ENCODE data around the gene HLA-DOB.

HLA-DOB gene

DNA sequence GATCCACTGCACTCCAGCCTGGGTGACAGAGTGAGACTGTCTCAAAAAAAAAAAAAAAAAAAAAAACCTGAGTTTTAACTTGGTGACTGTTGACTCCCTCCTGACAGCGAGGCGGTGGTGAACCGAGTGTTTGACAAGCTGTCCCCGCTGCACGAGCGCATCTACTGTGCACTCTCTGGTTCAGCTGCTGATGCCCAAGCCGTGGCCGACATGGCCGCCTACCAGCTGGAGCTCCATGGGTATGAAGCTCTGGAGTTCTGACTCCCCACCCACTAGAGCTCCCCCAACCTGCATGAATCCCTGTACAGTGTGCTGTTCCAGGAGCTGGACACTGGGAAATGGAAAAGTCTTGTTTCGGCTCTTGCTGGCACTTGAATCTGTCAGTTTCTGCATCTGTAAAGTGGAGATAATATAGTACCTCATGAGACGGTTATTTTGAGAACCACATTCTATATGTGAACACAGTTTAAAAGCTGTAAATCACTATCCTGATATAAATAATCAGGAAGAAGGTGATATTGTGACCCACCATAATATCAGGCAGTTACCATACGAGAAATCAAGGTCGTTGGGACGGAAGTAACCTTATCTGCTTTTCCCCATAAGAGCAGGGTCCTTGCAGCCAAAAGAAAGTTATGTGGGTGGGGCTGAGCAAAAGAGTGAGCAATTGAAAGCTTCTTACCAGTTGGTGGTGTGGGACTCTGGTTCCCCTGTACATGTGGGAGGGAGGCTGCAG lies 40.5 kb upstream of the HLA-DOB start:
- no peaks in the 10 kb centered on the region for H3K36me3 ChIP-seq (ENCODE audit: control insufficient read depth, insufficient read depth, low read length)
- no peak overlapping the region for H3K56ac ChIP-seq (ENCODE audit: low read length)
- no peak overlapping the region for H3K4me2 ChIP-seq (ENCODE audit: low read length)
- DNase-seq = no peak
- no peak overlapping the region for H3K18ac ChIP-seq (ENCODE audit: low read length)
- no peaks in the 10 kb centered on the region for H3K79me1 ChIP-seq (ENCODE audit: low read length)
- H3K4me1 ChIP-seq (ENCODE audit: control insufficient read depth, low read depth, low read length) = no peaks in the 10 kb centered on the region
- peaks cover 18% of the 10 kb centered on the region for H3K27me3 ChIP-seq (ENCODE audit: insufficient read depth, low read length, poor library complexity)
- H2BK120ac ChIP-seq (ENCODE audit: low read depth, low read length) = no peak overlapping the region
- no peak overlapping the region for H3K4ac ChIP-seq (ENCODE audit: low read depth, low read length)
- H2BK5ac ChIP-seq (ENCODE audit: low read length) = no peak overlapping the region
- H3K9ac ChIP-seq (ENCODE audit: low read length) = no peak overlapping the region
- no CpG with 5 or more reads among the region's 14 CpGs for WGBS (ENCODE audit: extremely low coverage, insufficient coverage, low lambda C conversion rate)
- no peak overlapping the region for H3K4me3 ChIP-seq (ENCODE audit: low read length)
- H4K5ac ChIP-seq (ENCODE audit: low read length) = no peak overlapping the region
- no peaks in the 10 kb centered on the region for H3K79me2 ChIP-seq (ENCODE audit: control insufficient read depth, insufficient read depth, low read length)
- no peak overlapping the region for H4K8ac ChIP-seq (ENCODE audit: low read depth, low read length)
- H2BK15ac ChIP-seq (replicated peaks; ENCODE audit: low read depth) = no peak overlapping the region
- H3K27ac ChIP-seq (ENCODE audit: low read depth, low read length) = no peak overlapping the region
- no peak overlapping the region for H3K23ac ChIP-seq (ENCODE audit: low read length)
- H2AK5ac ChIP-seq (ENCODE audit: low read length) = no peak overlapping the region

DNA sequence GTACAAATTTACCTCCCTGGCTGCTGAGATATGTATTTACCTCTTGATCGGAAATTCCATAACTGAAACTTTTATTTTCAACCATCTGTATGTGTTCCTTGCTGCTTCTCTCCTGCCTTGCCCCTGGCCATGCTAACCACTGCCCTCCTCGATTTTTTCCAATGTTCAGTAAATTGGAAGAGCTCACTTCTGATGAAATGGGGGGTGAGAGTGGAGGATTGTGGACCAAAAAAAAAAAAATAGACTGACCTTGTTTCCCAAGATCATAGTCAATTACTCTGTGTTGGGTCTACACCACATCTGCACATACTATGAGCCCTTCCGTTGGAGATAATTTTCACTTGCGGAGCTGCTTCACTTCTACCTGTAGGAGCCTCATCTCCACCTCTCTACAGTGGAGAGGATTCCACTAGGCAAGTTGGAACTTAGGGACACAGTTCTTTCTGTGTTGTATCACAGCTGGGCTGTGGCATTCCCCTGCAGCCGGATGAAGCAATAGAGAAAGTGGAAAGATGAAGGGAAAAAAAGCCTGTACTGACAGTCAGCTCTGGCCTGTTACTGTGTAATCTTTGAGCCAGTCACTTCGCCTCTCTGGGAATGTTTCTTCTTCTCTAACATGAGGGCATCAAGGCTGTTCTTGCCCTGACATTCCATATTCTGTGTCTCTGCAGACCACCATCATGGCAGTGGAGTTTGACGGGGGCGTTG lies 38.8 kb upstream of the HLA-DOB start:
- Histone ChIP-seq H4K5ac (ENCODE audit: low read length) (no peak overlapping the region), H3K4me2 (ENCODE audit: low read length) (no peak overlapping the region), H2AK5ac (ENCODE audit: low read length) (no peak overlapping the region), H3K4me3 (ENCODE audit: low read length) (no peak overlapping the region), H3K27me3 (ENCODE audit: insufficient read depth, low read length, poor library complexity) (peaks cover 28% of the 10 kb centered on the region), H3K18ac (ENCODE audit: low read length) (no peak overlapping the region), H3K79me1 (ENCODE audit: low read length) (no peaks in the 10 kb centered on the region), H3K56ac (ENCODE audit: low read length) (no peak overlapping the region), H3K9ac (ENCODE audit: low read length) (no peak overlapping the region), H3K4me1 (ENCODE audit: control insufficient read depth, low read depth, low read length) (no peaks in the 10 kb centered on the region), H2BK5ac (ENCODE audit: low read length) (no peak overlapping the region), H3K36me3 (ENCODE audit: control insufficient read depth, insufficient read depth, low read length) (no peaks in the 10 kb centered on the region), H3K27ac (ENCODE audit: low read depth, low read length) (no peak overlapping the region), H4K8ac (ENCODE audit: low read depth, low read length) (no peak overlapping the region), H3K79me2 (ENCODE audit: control insufficient read depth, insufficient read depth, low read length) (no peaks in the 10 kb centered on the region), H3K23ac (ENCODE audit: low read length) (no peak overlapping the region), H3K4ac (ENCODE audit: low read depth, low read length) (no peak overlapping the region), H2BK15ac (replicated peaks; ENCODE audit: low read depth) (no peak overlapping the region), H2BK120ac (ENCODE audit: low read depth, low read length) (no peak overlapping the region)
- DNase-seq = no peak
- no CpG with 5 or more reads among the region's 8 CpGs for WGBS (ENCODE audit: extremely low coverage, insufficient coverage, low lambda C conversion rate)

DNA sequence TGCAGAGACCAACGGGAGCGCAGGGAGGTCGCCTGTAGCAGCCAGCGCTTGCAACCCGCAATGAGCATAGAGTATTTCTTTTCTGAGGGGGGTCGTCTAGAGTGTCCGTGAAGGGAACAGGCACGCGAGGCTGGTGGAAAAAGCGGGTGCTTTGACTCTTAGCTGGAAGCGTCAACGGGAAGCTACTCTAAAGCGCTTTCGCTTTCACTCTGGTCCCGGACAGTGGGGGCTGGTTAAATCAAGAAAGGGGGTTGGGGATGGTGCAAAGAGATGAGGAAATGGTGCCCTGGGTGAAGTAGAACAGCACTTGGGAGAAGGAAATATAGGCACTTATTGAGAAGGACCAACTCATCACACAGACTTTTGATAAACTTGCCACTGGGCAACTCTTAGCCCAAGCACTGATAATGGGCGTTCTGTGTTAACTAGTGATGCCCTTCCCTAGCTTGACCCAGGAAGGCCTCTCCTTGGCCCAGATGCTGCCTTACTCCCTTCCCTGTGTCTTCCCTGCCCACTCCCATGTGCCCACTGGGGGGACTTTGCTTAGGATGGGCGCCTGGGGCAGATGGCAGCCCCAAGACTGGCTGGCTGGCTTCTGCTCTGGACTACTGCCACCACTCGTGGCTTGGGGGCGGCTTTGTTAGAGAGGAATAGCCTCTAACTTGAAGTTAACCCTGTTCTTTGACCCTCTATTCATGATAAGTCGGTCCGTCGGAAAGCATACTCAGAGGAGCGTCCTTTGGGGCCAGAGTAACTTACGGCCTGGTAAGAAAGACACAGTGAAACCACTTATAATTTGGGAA lies 37.8 kb upstream of the HLA-DOB start:
- Histone ChIP-seq H2AK5ac (ENCODE audit: low read length) (no peak overlapping the region), H3K27ac (ENCODE audit: low read depth, low read length) (no peak overlapping the region), H3K18ac (ENCODE audit: low read length) (no peak overlapping the region), H4K8ac (ENCODE audit: low read depth, low read length) (no peak overlapping the region), H3K9ac (ENCODE audit: low read length) (no peak overlapping the region), H3K4me2 (ENCODE audit: low read length) (peak overlapping the region; percentile 25), H3K36me3 (ENCODE audit: control insufficient read depth, insufficient read depth, low read length) (no peaks in the 10 kb centered on the region), H3K4me1 (ENCODE audit: control insufficient read depth, low read depth, low read length) (no peaks in the 10 kb centered on the region), H3K27me3 (ENCODE audit: insufficient read depth, low read length, poor library complexity) (peaks cover 28% of the 10 kb centered on the region), H3K79me1 (ENCODE audit: low read length) (no peaks in the 10 kb centered on the region), H2BK5ac (ENCODE audit: low read length) (no peak overlapping the region), H3K79me2 (ENCODE audit: control insufficient read depth, insufficient read depth, low read length) (no peaks in the 10 kb centered on the region), H4K5ac (ENCODE audit: low read length) (no peak overlapping the region), H3K23ac (ENCODE audit: low read length) (no peak overlapping the region), H2BK120ac (ENCODE audit: low read depth, low read length) (no peak overlapping the region), H3K4me3 (ENCODE audit: low read length) (no peak overlapping the region), H2BK15ac (replicated peaks; ENCODE audit: low read depth) (no peak overlapping the region), H3K4ac (ENCODE audit: low read depth, low read length) (no peak overlapping the region), H3K56ac (ENCODE audit: low read length) (no peak overlapping the region)
- DNase-seq = no peak
- no CpG with 5 or more reads among the region's 24 CpGs for WGBS (ENCODE audit: extremely low coverage, insufficient coverage, low lambda C conversion rate)

DNA sequence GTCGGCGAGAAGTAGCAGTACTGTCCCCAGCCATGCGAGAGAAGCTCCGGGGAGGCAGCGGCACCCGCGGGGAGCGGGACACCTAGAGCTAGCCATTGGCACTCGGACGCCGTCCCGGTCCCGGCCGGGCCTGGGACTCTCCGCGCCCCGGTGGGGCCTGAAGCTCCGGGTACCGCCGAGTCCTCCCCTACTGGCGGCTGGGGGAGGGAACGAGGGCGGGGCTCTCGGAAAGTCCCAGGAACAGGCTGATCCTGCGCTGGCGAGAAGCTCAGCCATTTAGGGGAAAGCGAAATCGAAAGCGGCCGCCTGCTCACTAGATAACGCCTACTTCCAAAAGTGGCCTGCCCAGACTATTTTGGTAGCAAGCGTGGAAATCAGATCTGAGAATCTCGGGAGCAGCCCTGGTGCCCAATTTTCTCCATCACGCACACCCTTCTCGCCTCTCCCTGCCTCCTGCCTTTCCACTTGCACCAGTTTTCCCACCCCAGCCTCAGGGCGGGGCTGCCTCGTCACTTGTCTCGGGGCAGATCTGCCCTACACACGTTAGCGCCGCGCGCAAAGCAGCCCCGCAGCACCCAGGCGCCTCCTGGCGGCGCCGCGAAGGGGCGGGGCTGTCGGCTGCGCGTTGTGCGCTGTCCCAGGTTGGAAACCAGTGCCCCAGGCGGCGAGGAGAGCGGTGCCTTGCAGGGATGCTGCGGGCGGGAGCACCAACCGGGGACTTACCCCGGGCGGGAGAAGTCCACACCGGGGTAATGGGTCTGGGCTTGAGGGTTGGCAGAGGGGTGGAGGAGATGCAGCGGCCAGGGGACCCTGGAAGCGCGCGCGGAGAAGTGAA lies 37.0 kb upstream of the HLA-DOB start, which contains the start of the genes PSMB9 and TAP1:
Gene PSMB9, plus strand, starts transcription at position 652 of the 835 bp plus-strand sequence. Its CDS starts 38 bp downstream, at position 690.
Gene TAP1, minus strand, starts transcription at position 164 of the 835 bp plus-strand sequence. Its CDS starts 68 bp downstream, at position 96.
- Histone ChIP-seq H3K79me2 (ENCODE audit: control insufficient read depth, insufficient read depth, low read length) (no peaks in the 10 kb centered on the region), H3K27me3 (ENCODE audit: insufficient read depth, low read length, poor library complexity) (peaks cover 28% of the 10 kb centered on the region), H3K9ac (ENCODE audit: low read length) (peak within 1 kb of the TSS; percentile 56), H3K23ac (ENCODE audit: low read length) (no peak within 1 kb of the TSS), H3K36me3 (ENCODE audit: control insufficient read depth, insufficient read depth, low read length) (no peaks in the 10 kb centered on the region), H3K4me1 (ENCODE audit: control insufficient read depth, low read depth, low read length) (no peaks in the 10 kb centered on the region), H3K4me2 (ENCODE audit: low read length) (peak within 1 kb of the TSS; percentile 39), H4K8ac (ENCODE audit: low read depth, low read length) (no peak within 1 kb of the TSS), H3K4me3 (ENCODE audit: low read length) (peak within 1 kb of the TSS; percentile 21), H3K18ac (ENCODE audit: low read length) (no peak within 1 kb of the TSS), H3K4ac (ENCODE audit: low read depth, low read length) (no peak within 1 kb of the TSS), H3K27ac (ENCODE audit: low read depth, low read length) (no peak within 1 kb of the TSS), H2BK15ac (replicated peaks; ENCODE audit: low read depth) (no peak within 1 kb of the TSS), H3K79me1 (ENCODE audit: low read length) (no peaks in the 10 kb centered on the region), H2AK5ac (ENCODE audit: low read length) (no peak within 1 kb of the TSS), H2BK120ac (ENCODE audit: low read depth, low read length) (no peak within 1 kb of the TSS), H4K5ac (ENCODE audit: low read length) (no peak within 1 kb of the TSS), H2BK5ac (ENCODE audit: low read length) (no peak within 1 kb of the TSS), H3K56ac (ENCODE audit: low read length) (peak within 1 kb of the TSS; percentile 65)
- peak; percentile 94 for DNase-seq
- WGBS (ENCODE audit: extremely low coverage, insufficient coverage, low lambda C conversion rate) = no CpG with 5 or more reads among the region's 68 CpGs

DNA sequence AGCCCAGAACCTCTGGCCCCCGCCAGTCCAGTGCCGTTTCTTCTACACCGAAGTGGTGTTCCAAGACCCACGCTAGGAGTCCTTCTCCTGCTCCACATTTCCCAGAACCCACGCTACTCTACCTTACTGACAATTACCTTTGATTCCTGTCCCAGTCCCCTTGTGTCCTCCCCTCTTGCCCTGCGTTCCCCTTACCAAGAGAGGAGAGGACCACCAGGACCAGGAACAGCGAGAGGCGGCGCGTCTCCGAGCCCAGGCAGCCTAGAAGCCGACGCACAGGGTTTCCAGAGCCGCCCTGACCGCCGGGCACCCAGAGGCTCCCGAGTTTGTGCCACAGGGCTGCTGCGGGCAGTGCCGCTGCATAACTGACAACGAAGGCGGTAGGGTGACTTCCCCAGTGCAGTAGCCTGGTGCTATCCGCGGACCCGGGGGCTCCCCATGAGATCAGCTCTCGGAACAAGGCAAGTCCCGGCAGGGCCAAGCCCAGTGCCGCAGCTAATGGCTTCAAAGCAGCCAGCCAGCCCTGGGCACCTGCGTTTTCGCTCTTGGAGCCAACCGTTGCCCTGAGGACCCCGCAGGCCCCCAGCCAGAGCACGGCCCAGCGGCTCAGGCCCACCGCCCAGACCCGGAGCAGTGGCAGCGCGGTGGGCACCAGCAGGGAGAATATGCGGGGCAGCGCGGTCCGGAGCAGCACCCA lies 36.2 kb upstream of the HLA-DOB start:
- Histone ChIP-seq H3K56ac (ENCODE audit: low read length) (peak overlapping the region; percentile 65), H4K8ac (ENCODE audit: low read depth, low read length) (no peak overlapping the region), H3K27ac (ENCODE audit: low read depth, low read length) (no peak overlapping the region), H3K36me3 (ENCODE audit: control insufficient read depth, insufficient read depth, low read length) (no peaks in the 10 kb centered on the region), H3K79me1 (ENCODE audit: low read length) (no peaks in the 10 kb centered on the region), H2AK5ac (ENCODE audit: low read length) (no peak overlapping the region), H4K5ac (ENCODE audit: low read length) (no peak overlapping the region), H2BK5ac (ENCODE audit: low read length) (no peak overlapping the region), H3K79me2 (ENCODE audit: control insufficient read depth, insufficient read depth, low read length) (no peaks in the 10 kb centered on the region), H3K23ac (ENCODE audit: low read length) (no peak overlapping the region), H2BK15ac (replicated peaks; ENCODE audit: low read depth) (no peak overlapping the region), H3K4ac (ENCODE audit: low read depth, low read length) (no peak overlapping the region), H2BK120ac (ENCODE audit: low read depth, low read length) (no peak overlapping the region), H3K4me2 (ENCODE audit: low read length) (peak overlapping the region; percentile 39), H3K27me3 (ENCODE audit: insufficient read depth, low read length, poor library complexity) (peaks cover 28% of the 10 kb centered on the region), H3K18ac (ENCODE audit: low read length) (no peak overlapping the region), H3K4me1 (ENCODE audit: control insufficient read depth, low read depth, low read length) (no peaks in the 10 kb centered on the region), H3K4me3 (ENCODE audit: low read length) (peak overlapping the region; percentile 8), H3K9ac (ENCODE audit: low read length) (peak overlapping the region; percentile 56)
- no CpG with 5 or more reads among the region's 41 CpGs for WGBS (ENCODE audit: extremely low coverage, insufficient coverage, low lambda C conversion rate)
- DNase-seq = peak; percentile 16
